NCI-H146 treated with DMSO at 0.1 percent for 48 hours (cell line): ENCODE measurements around the gene TNNI2.

Experiments
- DNase-seq: peaks from one replicate; lab custom pipeline; 2025; ENCODE audit not compliant: unreplicated experiment; lab: John Stamatoyannopoulos, UW

TNNI2 gene

DNA sequence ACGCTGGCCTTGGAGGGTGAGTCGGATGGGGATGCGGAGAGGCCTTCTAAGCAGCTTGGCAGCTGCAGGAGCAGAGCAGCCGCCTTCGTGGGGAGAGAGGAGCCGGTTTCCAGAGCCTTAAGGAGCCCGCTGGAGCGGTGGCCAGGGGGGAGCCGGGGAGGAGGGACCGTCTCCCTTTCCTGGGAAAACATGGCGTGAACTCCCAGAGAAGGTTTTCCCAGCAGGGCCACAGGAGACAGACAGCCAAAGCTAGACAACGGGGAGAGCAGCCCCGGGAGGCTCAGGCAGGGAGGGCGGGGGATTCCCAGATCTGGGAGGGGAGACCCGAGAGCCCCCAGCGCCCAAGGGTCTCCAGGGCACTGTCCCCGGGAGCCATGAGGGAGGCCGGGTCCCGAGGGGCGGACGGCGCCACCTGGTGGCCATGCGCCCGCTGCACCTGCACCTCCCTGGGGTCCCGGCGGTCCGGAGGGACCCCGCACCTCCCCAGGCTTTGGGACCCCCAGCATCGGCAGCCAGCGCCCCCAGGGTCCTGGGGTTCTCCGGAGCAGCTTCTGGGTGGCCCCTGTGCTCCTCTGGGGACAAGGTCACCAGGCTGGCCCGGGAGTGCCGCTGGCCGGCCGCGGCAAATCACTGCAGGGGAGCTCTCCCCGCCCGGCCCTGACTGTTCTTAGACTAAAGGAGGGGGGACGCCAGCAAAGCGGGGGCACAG, 6.4 kb upstream of the TNNI2 start:
- no peak for DNase-seq

DNA sequence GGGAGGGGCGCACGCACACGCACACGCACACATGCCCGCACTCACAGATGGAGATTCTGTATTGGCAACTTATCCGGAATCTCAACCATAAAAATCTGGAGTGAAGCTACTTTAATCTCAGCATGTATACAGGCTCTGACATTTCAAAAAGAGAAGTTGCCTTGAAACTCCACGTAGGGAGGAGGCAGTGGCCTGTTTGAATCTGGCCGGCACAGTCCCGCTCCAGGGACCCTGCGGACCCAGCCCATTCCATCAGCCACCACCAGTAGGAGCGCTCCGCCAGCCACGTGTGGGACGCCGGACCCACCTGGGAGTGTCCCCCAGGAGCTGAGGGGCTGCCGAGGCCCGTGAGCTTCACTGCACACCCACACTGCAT, 5.9 kb upstream of the TNNI2 start:
- DNase-seq = no peak

DNA sequence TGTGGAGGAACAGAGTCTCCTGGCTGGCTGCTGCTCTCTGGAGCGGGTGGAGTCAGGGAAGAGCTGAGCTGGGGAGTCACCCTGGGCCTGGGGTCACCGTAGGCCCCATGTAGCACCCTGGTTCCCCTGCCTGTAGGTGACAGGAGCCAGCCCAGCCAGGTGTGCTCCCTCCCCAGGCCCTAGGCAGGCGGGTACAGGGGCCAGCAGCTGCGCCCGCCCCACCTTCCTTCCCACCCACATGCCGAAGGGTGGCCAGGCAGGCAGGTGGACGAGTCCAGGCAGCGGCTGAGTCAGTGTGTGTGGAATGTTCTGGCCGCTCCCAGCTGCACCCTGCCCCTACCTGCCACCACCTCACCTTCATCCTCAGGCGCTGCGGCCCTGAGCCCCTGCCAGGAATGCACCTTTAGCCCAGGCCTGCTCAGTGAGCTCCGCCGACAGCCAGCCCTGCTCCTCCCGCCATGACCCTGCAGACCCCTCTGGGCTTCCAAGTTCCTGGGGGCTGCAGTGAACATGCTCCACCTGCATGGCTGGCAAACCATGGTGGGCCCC, 4.6 kb upstream of the TNNI2 start:
- DNase-seq = no peak

DNA sequence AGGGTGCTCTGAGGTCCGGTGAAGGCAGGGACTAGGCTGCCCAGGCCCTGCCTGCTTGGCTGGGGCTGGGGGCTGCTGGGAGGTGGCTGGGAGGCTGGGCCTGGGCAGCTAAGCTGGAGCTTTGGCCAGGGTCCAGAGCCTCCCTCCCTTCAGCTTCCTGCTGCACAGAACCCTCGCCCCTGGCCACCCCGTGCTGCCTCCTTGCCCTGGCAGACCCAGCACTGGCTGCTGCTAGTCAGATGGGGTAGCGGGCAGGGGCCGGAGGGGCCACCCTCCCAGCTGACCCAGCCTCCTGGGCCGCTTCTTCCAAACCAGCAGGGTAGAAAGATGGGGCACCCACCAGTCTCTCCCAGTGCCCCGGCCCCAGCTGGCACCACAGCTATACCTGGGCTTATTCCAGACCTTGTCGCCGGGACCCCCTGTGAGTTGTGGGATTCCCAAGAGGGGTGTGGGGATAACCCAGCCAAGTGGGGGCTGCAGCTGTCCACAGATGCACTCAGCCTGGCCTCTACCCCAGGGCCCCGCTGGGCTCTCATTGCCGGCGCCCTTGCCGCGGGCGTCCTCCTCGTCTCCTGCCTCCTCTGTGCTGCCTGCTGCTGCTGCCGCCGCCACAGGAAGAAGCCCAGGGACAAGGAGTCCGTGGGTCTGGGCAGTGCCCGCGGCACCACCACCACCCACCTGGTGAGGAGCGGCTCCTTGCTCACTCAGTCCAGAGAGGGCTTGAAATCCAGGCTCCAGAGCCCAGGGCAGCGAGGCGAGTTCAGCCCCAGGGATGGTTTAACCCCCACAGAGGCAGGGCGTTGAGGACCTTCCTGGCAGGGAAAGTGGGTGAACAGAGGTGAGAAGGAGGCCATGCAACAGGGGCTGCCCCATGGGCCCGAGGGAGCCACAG, 3.8 kb upstream of the TNNI2 start, which contains the start of gene SYT8:
TSS of gene SYT8 (plus strand) at position 212 of the 892 bp plus-strand sequence. CDS start at position 328, 116 bp downstream.
- DNase-seq = no peak

DNA sequence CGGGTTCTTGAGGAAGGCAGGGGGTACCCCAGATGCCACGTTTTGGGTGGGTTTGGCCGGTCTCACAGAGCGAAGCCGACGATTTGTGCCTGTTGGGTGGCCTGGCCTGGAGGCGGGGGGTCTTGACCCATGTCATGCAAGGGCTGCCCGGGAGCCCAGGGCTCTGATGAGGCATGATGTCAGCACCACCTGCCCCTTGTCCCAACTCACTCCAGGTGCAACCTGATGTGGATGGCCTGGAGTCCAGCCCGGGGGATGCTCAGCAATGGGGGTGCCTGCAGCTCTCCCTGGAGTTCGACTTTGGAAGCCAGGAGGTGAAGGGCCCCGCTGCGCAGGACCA, 3.1 kb upstream of the TNNI2 start:
- no peak for DNase-seq

DNA sequence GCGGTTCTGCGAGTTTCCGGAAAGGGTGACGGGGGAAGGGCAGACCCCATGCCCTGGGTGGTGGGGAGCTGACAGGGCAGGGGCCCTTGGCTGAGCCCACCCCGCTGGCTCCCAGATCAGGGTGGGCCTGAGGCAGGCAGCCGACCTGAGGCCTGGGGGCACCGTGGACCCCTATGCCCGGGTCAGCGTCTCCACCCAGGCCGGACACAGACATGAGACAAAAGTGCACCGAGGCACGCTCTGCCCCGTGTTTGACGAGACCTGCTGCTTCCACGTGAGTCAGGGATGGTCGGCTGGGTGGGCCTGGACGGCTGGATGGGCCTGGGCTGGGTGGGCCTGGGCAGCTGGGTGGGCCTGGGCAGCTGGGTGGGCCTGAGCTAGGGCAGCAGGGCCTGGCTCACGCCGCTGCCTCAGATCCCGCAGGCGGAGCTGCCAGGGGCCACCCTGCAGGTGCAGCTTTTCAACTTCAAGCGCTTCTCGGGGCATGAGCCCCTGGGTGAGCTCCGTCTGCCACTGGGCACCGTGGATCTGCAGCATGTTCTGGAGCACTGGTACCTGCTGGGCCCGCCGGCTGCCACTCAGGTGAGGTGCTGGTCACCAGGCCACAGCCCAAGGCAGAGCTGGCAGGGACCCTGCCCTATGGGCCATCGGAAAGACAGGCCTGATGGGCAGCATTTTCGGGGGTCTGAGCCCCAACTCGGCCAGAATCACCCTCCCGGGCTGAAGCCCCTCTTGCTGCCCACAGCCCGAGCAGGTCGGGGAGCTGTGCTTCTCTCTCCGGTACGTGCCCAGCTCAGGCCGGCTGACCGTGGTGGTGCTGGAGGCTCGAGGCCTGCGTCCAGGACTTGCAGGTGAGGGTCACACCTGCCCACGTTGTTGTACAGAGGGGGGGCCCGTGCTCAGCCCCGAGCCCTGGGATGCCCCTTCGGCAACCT, 2.5 kb upstream of the TNNI2 start:
- DNase-seq = no peak

DNA sequence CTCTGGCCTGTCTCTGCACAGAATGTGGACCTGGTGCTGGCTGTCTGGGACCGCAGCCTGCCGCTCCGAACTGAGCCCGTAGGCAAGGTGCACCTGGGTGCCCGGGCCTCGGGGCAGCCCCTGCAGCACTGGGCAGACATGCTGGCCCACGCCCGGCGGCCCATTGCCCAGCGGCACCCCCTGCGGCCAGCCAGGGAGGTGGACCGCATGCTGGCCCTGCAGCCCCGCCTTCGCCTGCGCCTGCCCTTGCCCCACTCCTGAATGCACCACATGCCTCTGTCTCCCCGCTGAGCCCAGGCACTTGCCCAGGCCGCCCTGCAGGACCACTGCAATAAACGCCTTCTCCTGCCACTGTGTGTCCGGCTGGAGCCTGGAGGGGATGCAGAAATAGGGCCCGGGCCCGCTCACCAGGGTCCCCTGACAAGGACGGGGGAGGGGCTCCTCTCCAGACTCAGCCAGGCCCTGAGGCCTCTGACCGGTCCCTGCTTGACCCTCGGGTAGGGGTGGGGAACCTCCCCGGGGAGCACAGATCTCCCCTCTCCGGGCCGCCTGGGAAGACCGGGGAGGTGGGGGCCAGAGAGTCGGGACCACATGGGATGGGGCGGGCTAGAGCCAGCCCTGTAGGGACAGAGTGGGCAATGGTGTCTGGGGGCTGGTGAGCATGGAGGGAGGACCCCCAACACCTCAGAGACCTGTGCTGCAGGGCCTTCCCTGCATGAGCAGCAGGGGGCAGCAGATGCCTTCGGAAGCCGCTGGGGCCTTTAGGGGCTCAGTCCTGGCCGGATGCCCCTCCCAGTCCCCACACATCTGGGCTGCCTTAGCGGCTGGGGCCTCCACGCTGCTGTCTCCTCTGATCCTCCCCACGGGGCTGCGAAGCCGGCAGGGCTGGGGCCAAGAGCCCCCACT, 1.4 kb upstream of the TNNI2 start:
- DNase-seq = no peak

DNA sequence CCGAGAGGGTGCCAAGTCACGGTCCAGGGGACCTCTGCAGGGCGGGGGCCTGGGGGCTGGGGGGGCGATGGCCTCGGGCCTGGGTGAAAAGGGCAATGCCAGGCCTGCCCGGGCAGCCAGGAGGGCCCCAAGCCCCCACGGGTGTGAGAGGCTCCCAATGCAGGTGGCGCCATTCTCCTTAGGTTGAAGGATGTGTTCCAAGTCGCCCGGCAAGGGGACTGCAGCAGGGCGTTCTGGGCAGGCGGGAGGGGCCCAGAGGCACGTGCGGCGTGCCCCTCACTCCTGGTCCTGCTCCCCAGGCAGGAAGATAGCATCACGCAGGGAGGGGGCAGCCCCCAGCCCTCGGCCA, 730 bp upstream of the TNNI2 start:
- DNase-seq = no peak

DNA sequence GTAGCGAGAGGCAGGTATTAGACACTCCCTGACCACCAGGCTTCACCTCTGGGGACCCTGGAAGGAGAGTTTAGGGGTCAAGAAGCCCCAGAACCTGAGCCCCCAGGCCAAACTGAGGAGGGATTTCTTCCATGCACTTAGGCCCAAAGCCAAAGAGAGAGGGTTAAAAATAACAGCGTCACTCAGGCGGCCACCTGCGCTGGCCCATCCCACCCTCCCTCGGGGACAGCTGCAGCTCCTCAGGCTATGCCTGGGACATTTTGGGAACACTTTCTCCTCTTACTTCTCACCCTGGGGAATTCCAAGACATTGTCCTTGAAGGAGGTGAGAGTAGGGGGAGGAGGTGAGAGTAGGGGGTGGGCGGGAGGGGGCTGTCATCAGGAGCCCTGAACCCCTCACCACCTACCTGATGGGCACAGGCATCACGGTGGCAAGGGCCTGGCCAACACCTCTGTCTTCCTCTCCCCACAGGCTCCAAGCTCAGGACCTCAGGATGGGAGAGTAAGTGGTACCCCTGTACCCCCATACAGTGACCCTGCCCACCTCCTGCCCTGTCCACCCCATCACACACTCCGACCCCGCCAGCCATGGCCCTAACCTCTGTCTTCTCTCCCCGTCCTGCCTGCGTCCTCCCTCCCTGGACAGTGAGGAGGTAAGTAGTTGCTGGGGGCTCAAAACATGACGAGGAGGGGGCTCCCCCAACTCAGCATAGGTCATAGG, 583 bp downstream of the TNNI2 start:
- DNase-seq = no peak

DNA sequence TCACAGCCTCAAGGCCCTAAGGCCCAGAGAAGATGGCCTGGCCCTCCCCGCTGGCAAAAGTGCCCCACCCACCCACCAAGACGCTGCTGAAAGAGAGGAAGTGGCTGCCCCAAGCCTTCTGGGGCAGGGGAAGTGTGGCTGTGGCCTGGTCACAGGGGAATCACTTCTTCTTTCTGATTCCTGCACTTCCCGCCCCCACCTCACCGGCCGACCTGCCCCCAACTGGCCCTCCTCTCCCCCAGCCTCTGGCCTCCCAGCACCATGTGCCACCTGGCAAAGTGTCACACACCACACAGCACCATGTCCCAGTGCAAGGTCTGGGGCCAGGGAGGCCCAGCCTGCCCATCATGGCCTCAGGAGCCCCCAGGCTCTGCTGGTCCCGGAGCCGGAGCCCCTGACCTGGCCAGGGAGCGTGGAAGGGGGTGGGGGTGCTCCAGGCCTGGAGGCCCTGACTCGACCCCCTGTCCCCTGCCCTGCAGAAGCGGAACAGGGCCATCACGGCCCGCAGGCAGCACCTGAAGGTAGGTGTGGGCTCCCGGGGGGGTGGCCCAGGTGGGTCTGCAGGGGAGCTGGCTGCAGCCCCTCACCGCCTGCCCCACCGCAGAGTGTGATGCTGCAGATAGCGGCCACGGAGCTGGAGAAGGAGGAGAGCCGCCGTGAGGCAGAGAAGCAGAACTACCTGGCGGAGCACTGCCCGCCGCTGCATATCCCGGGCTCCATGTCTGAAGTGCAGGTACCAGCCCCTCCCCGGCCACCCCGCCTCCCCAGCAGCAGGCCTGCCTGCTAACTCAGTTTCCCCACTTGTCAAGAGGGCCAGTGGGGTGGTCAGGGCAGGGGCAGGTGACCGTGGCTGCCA, 1.4 kb downstream of the TNNI2 start:
- no peak for DNase-seq

DNA sequence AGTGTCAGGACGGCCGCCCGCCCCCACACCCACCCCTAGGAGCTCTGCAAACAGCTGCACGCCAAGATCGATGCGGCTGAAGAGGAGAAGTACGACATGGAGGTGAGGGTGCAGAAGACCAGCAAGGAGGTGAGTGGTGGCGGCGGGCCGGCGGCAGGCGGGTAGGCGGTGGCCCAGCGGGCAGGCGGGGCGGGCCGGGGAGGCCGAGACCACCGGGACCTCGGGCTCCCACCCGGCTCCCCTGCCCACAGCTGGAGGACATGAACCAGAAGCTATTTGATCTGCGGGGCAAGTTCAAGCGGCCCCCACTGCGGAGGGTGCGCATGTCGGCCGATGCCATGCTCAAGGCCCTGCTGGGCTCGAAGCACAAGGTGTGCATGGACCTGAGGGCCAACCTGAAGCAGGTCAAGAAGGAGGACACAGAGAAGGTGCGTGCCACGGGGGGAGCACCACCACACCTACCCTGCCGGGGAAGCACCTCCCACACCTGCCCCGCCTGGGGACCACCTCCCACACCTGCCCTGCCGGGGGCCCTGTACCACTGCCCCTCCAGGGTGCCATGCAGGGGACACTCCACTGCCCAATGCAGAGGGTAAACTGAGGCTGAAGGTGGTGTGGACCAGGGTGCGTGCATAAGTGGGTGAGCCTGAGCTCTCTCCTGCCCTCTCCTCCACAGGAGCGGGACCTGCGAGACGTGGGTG, 2.1 kb downstream of the TNNI2 start:
- DNase-seq = no peak

DNA sequence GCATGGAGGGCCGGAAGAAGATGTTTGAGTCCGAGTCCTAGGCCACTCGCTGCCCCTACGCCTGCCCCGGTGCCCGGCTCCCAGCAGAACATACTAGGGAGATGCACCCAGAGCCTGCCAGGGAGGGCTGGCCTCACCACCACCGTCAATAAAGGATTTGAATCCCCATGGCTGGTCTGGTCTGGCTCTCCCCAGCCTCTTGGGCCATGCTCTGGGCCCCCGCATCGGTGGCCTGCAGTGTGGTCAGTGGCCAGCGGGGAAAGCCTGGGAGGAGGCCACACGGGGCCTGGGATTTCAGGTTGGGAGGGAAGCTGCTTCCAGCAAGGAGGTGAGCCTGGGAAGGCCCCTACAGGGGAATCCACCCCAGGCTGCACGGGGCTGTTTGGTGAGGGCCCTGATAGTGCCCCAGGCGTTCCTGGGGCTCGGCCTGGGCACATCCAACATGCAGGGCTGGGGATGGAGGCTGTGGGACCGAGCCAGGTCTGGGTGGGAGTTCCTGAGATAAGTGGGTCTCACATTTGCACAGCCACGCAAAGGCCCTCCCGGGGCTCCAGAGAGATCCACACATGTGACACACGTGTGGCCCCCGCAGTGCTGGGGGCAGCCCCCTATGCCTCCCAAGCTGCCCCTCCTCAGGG, 2.8 kb downstream of the TNNI2 start:
- DNase-seq = no peak

DNA sequence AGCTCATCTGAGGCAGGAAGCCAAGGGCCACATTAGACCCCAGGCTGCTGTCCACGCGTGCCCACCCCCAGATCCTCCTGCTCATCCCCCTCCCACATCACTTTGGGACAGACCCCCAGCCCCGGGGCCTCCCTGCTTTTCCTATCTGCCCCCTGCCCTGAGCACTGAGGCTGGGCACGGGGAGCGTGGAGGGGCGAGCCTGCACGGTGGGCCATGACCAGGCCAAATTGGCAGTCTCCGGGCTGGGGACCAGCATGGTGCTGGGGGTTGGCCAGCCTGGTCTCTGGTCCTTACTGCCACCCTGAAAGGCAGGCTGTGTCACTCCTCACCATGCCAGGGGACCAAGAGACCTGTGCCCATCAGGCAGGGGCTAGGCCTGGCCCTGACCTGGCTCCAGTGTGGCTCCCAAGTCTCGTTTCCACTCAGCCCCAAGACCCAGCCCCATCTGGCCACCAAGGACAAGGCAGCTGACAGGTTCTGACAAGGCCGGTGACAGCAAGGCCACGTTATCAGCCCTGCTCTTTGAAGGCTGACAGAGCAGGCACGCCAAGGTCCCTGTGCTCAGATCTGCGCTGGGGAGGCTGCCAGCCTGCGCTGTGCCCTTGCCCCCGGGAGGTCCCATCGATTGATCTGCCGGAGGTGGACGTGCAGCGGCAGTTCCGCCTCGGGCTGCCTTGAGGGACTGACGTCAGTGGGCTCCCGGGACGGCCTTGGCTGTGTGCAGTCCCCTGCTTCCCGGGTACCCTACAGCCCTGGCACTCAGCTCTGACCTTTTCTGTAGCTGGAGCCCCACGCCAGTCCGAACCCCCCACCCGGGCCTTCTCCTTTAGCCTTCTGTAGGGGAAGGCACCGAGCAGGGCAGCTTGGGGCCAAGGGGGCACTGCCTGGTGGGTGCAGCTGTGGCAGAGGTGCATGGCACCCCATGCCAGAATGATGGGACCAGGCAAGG, 3.6 kb downstream of the TNNI2 start:
- no peak for DNase-seq

DNA sequence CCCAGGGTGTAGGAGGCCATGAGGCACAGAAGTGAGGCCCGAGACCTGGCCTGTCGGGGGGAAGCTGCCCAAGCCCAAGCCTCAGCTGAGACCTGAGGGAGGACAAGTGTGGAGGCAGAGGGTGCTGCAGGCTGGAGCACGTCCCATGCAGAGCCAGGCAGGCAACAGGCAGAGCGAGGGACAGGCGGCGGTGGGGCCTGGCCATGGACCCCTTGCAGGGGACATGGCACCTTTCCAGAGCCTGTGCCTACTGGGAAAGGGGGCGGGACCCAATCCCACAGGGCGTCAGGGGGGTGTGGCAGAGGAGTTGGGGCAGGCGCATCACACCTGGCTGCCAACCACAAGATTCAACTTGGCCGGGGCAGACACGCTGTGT, 4.3 kb downstream of the TNNI2 start:
- no peak for DNase-seq

DNA sequence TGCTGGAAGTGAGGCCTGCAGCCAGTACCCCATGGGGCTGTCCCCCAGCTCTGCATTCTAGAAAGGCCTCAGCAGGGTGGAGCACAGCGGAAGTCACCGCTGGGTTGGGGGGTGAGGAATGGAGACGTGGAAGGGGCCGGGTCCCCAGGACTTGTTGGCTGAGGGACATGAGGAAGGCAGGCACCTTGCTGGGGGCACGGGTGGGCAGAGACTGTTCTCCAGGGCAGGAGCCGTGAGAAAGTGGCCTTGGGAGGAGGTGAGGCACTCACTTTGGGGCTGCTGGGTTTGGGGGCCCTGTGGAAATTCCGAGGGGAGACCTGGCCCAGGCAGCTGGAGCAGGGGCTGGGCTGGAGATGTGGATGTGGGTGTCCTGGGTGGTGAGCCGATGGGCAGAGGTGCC, 5.0 kb downstream of the TNNI2 start:
- DNase-seq = no peak
